Activated CD4-positive, alpha-beta T cell treated with anti-CD3 and anti-CD28 coated beads, Interleukin-10, Interleukin-2, amounts not matched to agents 100 ng/mL and 50 ng/mL, durations not matched to agents 16 hours and 8 hours (primary cell): ENCODE measurements around the gene ARHGEF35.
"Not testable (repeated sequence)": the region's sequence is repeated elsewhere in the genome, so short reads cannot be mapped to it uniquely, and the experiment has no call there.

Experiments
- DNase-seq: peaks from one replicate; pipeline ENCODE4 v3.0.0-alpha.2; 2020

ARHGEF35 gene

GRCh38 chr7:144178380-144179164 is 17.1 kb downstream of the ARHGEF35 start:
- peak; percentile 49 for DNase-seq

DNA sequence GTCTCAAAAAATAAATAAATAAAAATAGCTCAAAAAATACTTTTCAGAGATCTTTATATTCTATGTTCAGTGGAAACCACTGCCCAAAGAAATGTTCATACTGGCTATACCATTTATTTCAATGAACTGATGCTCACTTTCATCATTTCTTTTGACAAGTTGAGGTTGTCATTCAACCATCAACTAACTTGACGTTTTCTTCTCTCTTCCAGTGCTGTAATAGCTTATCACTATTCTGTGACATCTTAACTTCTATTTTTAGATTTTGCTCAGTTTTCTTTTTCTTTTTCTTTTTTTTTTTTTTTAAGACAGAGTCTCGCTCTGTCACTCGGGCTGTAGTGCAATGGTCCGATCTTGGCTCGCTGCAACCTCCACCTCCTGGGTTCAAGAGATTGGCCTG is 21.0 kb downstream of the ARHGEF35 start:
- DNase-seq, result no peak

DNA sequence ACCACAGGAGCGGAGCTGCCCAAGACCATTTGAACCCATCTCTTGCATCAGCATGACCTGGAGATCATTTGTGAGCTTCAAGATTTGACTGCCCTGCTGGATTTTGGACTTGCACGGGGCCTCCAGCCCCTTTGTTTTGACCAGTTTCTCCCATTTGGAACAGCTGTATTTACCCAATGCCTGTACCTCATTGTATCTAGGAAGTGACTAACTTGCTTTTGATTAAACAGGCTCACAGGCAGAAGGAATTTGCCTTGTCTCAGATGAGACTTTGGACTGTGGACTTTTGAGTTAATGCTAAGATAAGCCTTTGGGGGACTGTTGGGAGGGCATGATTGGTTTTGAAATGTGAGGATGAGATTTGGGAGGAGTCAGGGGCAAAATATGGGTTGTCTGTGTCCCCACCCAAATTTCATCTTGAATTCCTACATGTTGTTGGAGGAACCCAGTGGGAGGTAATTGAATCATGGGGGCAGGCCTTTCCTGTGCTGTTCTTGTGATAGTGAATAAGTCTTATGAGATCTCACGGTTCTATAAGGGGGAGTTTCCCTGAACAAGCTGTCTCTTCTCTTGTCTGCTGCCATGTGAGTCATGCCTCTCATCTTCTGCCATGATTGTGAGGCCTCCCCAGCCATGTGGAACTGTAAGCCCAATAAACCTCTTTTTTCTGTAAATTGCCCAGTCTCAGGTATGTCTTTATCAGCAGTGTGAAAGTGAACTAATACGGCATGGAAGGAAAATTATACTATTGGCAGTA is 23.9 kb downstream of the ARHGEF35 start:
- DNase-seq, result not testable (repeated sequence)

- no peak for DNase-seq
Measured at GRCh38 chr7:144164784-144165183, 30.8 kb downstream of the ARHGEF35 start.

- no peak for DNase-seq
Measured at GRCh38 chr7:144158861-144159260, 36.8 kb downstream of the ARHGEF35 start.

- DNase-seq, result no peak
Measured at GRCh38 chr7:144148224-144148827, 47.3 kb downstream of the ARHGEF35 start.

DNA sequence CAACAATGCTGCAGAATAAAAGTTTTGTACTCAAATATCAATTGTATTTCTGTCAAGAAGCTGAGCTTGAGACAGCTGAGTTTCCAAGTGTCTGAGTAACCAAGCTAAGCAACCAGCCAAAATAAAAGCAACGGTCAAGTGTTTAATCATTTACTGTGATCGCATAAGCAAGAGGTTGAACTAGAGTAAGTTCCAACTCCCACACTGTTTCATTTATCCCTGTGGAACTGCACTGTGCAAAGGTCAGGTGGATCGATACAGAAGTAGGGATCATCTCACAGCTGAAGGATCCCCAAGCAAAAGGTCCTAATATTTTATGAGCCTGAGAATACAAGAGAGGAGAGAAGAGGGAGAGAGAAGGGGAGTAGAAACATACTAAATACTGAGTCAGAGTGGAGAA is 51.2 kb downstream of the ARHGEF35 start:
- DNase-seq, result no peak

- DNase-seq, result no peak
Measured at GRCh38 chr7:144142187-144142586, 53.4 kb downstream of the ARHGEF35 start.

GRCh38 chr7:144137501-144137900 is 58.1 kb downstream of the ARHGEF35 start:
- no peak for DNase-seq
